ENCODE data around the gene DHRS3.
"Not testable (repeated sequence)": the region's sequence is repeated elsewhere in the genome, so short reads cannot be mapped to it uniquely, and the experiment has no call there.

The DHRS3 gene

DNA sequence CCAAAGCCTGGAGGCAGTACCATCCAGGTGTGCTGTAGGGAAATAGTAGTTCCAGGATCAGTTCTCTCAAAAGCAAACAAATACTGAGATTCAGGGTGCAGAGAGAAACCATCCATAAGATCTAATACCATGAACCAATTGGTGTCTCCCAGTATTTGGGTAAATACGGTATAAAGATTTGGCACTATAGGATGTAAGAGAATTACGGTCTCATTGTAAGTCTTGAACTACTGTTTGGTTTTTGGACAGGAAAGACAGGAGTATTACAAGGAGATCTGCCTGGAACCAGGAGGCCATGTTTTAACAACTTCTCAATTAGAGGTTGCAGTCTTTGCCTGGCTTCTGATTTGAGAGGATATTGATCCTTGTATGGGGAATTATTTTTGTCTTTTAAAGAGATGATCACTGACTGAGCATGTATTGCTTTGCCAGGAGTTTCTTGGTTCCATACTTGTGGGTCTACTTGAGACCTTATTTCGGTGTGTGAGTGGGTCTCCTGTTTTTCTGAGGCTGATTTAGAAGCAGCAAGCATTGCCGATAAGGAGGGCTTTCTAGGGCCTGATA lies 36.1 kb upstream of the DHRS3 start:
- Histone ChIP-seq H3K36me3 (ENCODE audit: control insufficient read depth, insufficient read depth, low read length) (no peaks in the 10 kb centered on the region), H3K4me1 (ENCODE audit: control insufficient read depth, insufficient read depth, low read length) (peaks cover 3% of the 10 kb centered on the region), H3K4me3 (ENCODE audit: low read depth, low read length) (no peak overlapping the region), H3K27me3 (ENCODE audit: control insufficient read depth, insufficient read depth, low read length) (no peaks in the 10 kb centered on the region), H3K9me3 (ENCODE audit: control insufficient read depth, insufficient read depth, low read length) (peaks cover 8% of the 10 kb centered on the region), H3K9ac (ENCODE audit: low read depth, low read length) (no peak overlapping the region)

DNA sequence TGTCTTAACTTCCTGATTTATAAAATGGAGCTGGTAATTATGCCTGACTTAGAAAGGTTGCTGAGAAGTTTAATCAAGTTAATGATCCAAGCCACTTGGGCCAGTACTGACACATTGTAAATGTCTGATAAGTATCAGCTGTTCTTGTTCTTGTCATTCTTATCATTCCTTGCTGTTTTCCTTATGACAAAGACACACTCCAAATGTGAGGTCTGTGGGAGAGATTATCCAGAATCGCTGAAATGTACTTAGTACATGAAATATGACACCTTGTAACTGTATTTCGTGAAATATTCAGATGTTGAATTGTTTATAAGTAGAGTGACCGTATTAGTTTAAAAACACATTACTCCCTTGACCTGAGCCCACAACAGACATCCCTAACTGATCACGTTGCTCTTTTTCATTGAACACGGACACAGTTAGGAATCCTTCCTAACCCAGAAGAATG lies 32.0 kb upstream of the DHRS3 start:
- H3K4me1 ChIP-seq (ENCODE audit: control insufficient read depth, insufficient read depth, low read length): no peaks in the 10 kb centered on the region

GRCh38 chr1:12648741-12649140 lies 30.7 kb upstream of the DHRS3 start:
- no peak overlapping the region for H3K4me3 ChIP-seq (ENCODE audit: low read depth, low read length)
- H3K36me3 ChIP-seq (ENCODE audit: control insufficient read depth, insufficient read depth, low read length): no peaks in the 10 kb centered on the region
- no peaks in the 10 kb centered on the region for H3K9me3 ChIP-seq (ENCODE audit: control insufficient read depth, insufficient read depth, low read length)
- no peaks in the 10 kb centered on the region for H3K27me3 ChIP-seq (ENCODE audit: control insufficient read depth, insufficient read depth, low read length)
- no peaks in the 10 kb centered on the region for H3K4me1 ChIP-seq (ENCODE audit: control insufficient read depth, insufficient read depth, low read length)
- H3K9ac ChIP-seq (ENCODE audit: low read depth, low read length): no peak overlapping the region

More for the DNA sequence above, 32.0 kb upstream of the DHRS3 start:
- H3K9ac ChIP-seq (ENCODE audit: low read depth, low read length): no peak overlapping the region
- no peaks in the 10 kb centered on the region for H3K36me3 ChIP-seq (ENCODE audit: control insufficient read depth, insufficient read depth, low read length)
- no peaks in the 10 kb centered on the region for H3K9me3 ChIP-seq (ENCODE audit: control insufficient read depth, insufficient read depth, low read length)
- H3K27me3 ChIP-seq (ENCODE audit: control insufficient read depth, insufficient read depth, low read length): no peaks in the 10 kb centered on the region
- H3K4me3 ChIP-seq (ENCODE audit: low read depth, low read length): no peak overlapping the region

DNA sequence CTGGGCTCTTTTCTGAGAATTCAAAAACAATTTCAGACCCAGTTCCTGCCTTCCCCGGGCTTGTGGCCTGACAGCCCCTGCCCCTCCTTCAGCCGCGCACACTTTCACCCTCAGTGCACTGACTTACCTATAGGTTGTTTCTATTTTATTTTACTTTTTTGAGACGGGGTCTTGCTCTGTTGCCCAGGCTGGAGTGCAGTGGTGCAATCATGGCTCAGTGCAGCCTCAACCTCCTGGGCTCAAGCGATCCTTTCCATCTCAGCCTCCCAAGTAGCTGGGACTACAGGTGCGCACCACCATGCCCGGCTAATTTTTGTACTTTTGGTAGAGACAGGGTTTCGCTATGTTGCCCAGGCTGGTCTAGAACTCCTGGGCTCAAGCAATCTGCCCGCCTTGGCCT lies 27.4 kb upstream of the DHRS3 start:
- H3K9me3 ChIP-seq (ENCODE audit: control insufficient read depth, insufficient read depth, low read length): peaks cover 11% of the 10 kb centered on the region
- H3K36me3 ChIP-seq (ENCODE audit: control insufficient read depth, insufficient read depth, low read length); H3K4me3 ChIP-seq (ENCODE audit: low read depth, low read length); H3K9ac ChIP-seq (ENCODE audit: low read depth, low read length); H3K4me1 ChIP-seq (ENCODE audit: control insufficient read depth, insufficient read depth, low read length); H3K27me3 ChIP-seq (ENCODE audit: control insufficient read depth, insufficient read depth, low read length): not testable (repeated sequence)

DNA sequence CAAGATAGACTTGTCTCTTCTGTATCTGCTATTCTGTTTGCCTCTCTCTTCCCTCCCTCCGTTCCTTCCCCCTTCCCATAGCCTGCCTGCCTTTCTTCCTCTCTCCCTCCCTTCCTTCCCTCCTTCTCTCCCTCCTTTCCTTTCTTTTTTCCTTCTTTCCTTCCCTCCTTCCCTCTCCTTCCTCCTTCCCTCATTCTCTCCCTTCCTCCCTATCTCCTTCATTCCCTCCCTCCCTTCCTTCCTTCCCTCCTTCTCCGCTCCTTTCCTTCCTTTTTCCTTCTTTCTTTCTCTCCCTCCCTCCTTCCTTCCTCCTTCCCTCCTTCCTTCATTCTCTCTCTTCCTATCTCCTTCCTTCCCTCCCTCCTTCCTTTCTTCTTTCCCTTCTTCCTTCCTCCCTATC lies 26.8 kb upstream of the DHRS3 start:
- H3K4me1 ChIP-seq (ENCODE audit: control insufficient read depth, insufficient read depth, low read length): no peaks in the 10 kb centered on the region
- no peaks in the 10 kb centered on the region for H3K36me3 ChIP-seq (ENCODE audit: control insufficient read depth, insufficient read depth, low read length)
- H3K4me3 ChIP-seq (ENCODE audit: low read depth, low read length): no peak overlapping the region
- H3K9ac ChIP-seq (ENCODE audit: low read depth, low read length): no peak overlapping the region
- no peaks in the 10 kb centered on the region for H3K27me3 ChIP-seq (ENCODE audit: control insufficient read depth, insufficient read depth, low read length)
- H3K9me3 ChIP-seq (ENCODE audit: control insufficient read depth, insufficient read depth, low read length): peaks cover 17% of the 10 kb centered on the region

- no peaks in the 10 kb centered on the region for H3K27me3 ChIP-seq (ENCODE audit: control insufficient read depth, insufficient read depth, low read length)
- H3K4me1 ChIP-seq (ENCODE audit: control insufficient read depth, insufficient read depth, low read length): no peaks in the 10 kb centered on the region
- H3K9me3 ChIP-seq (ENCODE audit: control insufficient read depth, insufficient read depth, low read length): peaks cover 22% of the 10 kb centered on the region
- no peak overlapping the region for H3K4me3 ChIP-seq (ENCODE audit: low read depth, low read length)
- H3K36me3 ChIP-seq (ENCODE audit: control insufficient read depth, insufficient read depth, low read length): no peaks in the 10 kb centered on the region
- no peak overlapping the region for H3K9ac ChIP-seq (ENCODE audit: low read depth, low read length)
Observed at GRCh38 chr1:12644237-12644636, 26.2 kb upstream of the DHRS3 start.

DNA sequence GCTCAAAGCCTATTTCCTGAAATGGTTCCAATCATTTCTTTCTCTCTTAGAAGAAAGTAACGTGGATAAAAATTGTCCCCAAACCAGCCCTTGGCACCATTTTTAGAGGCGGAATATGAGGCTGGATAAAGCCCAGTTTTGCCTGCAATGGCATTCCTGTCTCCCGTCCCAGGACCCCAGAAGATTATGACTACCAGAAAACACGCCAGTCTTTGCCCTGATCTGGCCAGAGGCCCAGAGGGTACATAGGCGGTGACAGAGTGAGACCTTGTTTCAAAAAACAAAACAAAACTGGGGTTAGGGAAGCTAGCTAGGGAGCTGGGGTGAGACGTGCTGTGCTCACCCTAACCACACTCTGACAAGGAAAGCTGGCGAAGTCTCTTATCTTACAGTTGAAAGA lies 25.8 kb upstream of the DHRS3 start, which contains the start of gene AADACL4:
TSS of gene AADACL4 (plus strand) at position 301 of the 400 bp plus-strand sequence. CDS start 462 bp downstream, outside the sequence.
- Histone ChIP-seq H3K9me3 (ENCODE audit: control insufficient read depth, insufficient read depth, low read length) (peaks cover 24% of the 10 kb centered on the region), H3K4me1 (ENCODE audit: control insufficient read depth, insufficient read depth, low read length) (no peaks in the 10 kb centered on the region), H3K36me3 (ENCODE audit: control insufficient read depth, insufficient read depth, low read length) (no peaks in the 10 kb centered on the region), H3K27me3 (ENCODE audit: control insufficient read depth, insufficient read depth, low read length) (no peaks in the 10 kb centered on the region), H3K4me3 (ENCODE audit: low read depth, low read length) (no peak within 1 kb of the TSS), H3K9ac (ENCODE audit: low read depth, low read length) (no peak within 1 kb of the TSS)

DNA sequence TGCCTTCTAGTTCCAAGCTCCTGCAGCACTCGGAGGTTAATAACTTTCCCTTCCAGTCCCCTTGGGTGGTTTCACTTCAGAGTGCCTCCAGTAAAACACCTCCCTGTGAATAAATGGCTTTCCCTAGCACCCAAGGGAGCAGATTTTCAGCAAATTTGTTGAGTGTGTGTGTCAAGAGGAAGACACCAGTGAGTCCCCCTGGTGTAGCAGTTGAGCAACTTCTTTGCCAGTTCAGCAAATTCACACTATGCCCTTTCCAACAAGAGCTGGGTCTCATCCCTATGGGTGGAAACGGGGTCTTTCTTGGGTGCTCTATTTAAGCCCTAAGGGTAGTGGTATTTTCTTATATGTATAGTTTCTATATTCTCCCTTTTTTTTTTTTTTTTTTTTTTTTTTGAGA lies 25.1 kb upstream of the DHRS3 start:
- no peaks in the 10 kb centered on the region for H3K27me3 ChIP-seq (ENCODE audit: control insufficient read depth, insufficient read depth, low read length)
- H3K9ac ChIP-seq (ENCODE audit: low read depth, low read length): no peak overlapping the region
- no peak overlapping the region for H3K4me3 ChIP-seq (ENCODE audit: low read depth, low read length)
- peaks cover 29% of the 10 kb centered on the region for H3K9me3 ChIP-seq (ENCODE audit: control insufficient read depth, insufficient read depth, low read length)
- no peaks in the 10 kb centered on the region for H3K36me3 ChIP-seq (ENCODE audit: control insufficient read depth, insufficient read depth, low read length)
- no peaks in the 10 kb centered on the region for H3K4me1 ChIP-seq (ENCODE audit: control insufficient read depth, insufficient read depth, low read length)

GRCh38 chr1:12640958-12641272 lies 22.9 kb upstream of the DHRS3 start:
- peaks cover 32% of the 10 kb centered on the region for H3K9me3 ChIP-seq (ENCODE audit: control insufficient read depth, insufficient read depth, low read length)
- H3K4me3 ChIP-seq (ENCODE audit: low read depth, low read length): no peak overlapping the region
- H3K27me3 ChIP-seq (ENCODE audit: control insufficient read depth, insufficient read depth, low read length): no peaks in the 10 kb centered on the region
- no peak overlapping the region for H3K9ac ChIP-seq (ENCODE audit: low read depth, low read length)
- peaks cover 2% of the 10 kb centered on the region for H3K4me1 ChIP-seq (ENCODE audit: control insufficient read depth, insufficient read depth, low read length)
- no peaks in the 10 kb centered on the region for H3K36me3 ChIP-seq (ENCODE audit: control insufficient read depth, insufficient read depth, low read length)

DNA sequence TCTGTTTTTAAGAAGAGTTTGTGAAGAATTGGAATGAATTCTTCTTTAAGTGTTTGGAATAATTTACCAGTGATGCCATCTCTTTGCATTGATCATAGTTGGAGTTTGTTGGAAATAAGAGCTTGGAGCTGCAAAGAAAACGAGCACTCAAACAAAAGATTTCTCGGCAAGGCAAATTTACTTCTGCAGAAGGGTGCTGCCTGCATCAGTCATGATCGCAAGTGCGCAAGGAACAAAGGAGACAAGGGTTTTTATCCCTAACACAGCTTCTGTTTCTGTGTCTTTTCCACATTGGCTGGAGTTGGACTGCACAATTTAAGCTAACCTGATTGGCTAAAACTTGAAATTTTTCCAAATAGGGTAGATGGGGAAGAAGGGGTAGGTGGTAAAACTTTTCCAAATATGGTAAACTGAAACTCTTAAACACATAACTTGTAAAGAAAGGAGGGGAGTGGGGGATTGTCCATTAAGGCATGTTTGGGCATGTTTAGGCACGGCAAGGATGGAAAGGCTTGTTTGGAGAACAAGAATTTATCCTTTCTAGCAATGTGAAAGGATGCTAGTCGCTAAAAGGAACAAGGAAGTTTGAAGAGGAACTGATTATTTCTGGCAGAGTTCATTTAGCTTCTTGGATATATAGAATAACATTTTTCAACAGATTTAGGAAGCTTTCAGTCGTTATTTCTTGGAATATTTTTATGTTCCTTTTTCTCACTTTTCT lies 22.4 kb upstream of the DHRS3 start:
- H3K36me3 ChIP-seq (ENCODE audit: control insufficient read depth, insufficient read depth, low read length): no peaks in the 10 kb centered on the region
- peaks cover 32% of the 10 kb centered on the region for H3K9me3 ChIP-seq (ENCODE audit: control insufficient read depth, insufficient read depth, low read length)
- peaks cover 2% of the 10 kb centered on the region for H3K4me1 ChIP-seq (ENCODE audit: control insufficient read depth, insufficient read depth, low read length)
- no peak overlapping the region for H3K4me3 ChIP-seq (ENCODE audit: low read depth, low read length)
- no peak overlapping the region for H3K9ac ChIP-seq (ENCODE audit: low read depth, low read length)
- no peaks in the 10 kb centered on the region for H3K27me3 ChIP-seq (ENCODE audit: control insufficient read depth, insufficient read depth, low read length)

DNA sequence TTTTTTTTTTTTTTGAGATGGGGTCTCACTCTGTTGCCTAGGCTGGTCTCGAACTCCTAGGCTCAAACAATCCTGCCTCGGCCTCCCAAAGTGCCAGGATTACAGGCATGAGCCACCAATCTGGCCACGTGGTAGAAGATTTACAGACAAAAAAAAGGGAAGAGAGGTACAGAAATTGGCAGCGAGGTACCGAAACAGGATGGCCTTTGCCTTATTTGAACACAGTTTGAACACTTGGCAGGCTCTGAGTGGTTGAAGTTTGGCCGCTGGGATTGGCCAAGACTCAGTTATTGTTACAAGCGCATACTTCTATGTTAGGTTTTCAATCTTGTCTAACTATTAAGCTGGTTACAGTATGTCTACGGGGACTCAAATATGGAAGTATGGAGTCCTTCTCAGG lies 19.7 kb upstream of the DHRS3 start:
- Histone ChIP-seq H3K4me1 (ENCODE audit: control insufficient read depth, insufficient read depth, low read length) (peaks cover 2% of the 10 kb centered on the region), H3K9ac (ENCODE audit: low read depth, low read length) (no peak overlapping the region), H3K9me3 (ENCODE audit: control insufficient read depth, insufficient read depth, low read length) (peaks cover 32% of the 10 kb centered on the region), H3K4me3 (ENCODE audit: low read depth, low read length) (no peak overlapping the region), H3K27me3 (ENCODE audit: control insufficient read depth, insufficient read depth, low read length) (no peaks in the 10 kb centered on the region), H3K36me3 (ENCODE audit: control insufficient read depth, insufficient read depth, low read length) (no peaks in the 10 kb centered on the region)
